HG02798 (cell line): Measurements from ENCODE around the gene TRDMT1.

ENCODE experiments used
- ATAC-seq: cut with Tn5 transposase; IDR thresholded peaks from one replicate; pipeline ENCODE4 v1.9.1; 2021; ENCODE audit warnings: mild to moderate bottlenecking; ENCODE audit not compliant: unreplicated experiment, poor library complexity

TRDMT1 gene

GRCh38 chr10:17200912-17201793, at the start of gene TRDMT1:
TRDMT1 (minus strand) TSS chr10:17201672; CDS start chr10:17201634, 38 bp downstream.
- peak; percentile 97 for ATAC-seq

GRCh38 chr10:17250736-17251135, 49.3 kb upstream of the TRDMT1 start:
- no peak for ATAC-seq

GRCh38 chr10:17249820-17250219, 48.3 kb upstream of the TRDMT1 start:
- no peak for ATAC-seq

GRCh38 chr10:17248964-17249363, 47.5 kb upstream of the TRDMT1 start:
- ATAC-seq = no peak

- ATAC-seq = no peak
Observed at GRCh38 chr10:17247210-17247609, 45.7 kb upstream of the TRDMT1 start.

GRCh38 chr10:17244700-17245365, 43.4 kb upstream of the TRDMT1 start:
- no peak for ATAC-seq

GRCh38 chr10:17241611-17242333, 40.3 kb upstream of the TRDMT1 start:
- no peak for ATAC-seq

GRCh38 chr10:17240616-17241015, 39.1 kb upstream of the TRDMT1 start:
- no peak for ATAC-seq

- no peak for ATAC-seq
Observed at GRCh38 chr10:17240096-17240495, 38.6 kb upstream of the TRDMT1 start.

GRCh38 chr10:17239345-17240085, 38.0 kb upstream of the TRDMT1 start:
- no peak for ATAC-seq

- ATAC-seq = no peak
Observed at GRCh38 chr10:17238445-17239291, 37.2 kb upstream of the TRDMT1 start.

GRCh38 chr10:17237915-17238444, 36.5 kb upstream of the TRDMT1 start:
- ATAC-seq = no peak

GRCh38 chr10:17237149-17237527, 35.7 kb upstream of the TRDMT1 start:
- ATAC-seq = no peak

- no peak for ATAC-seq
Observed at GRCh38 chr10:17236468-17237148, 35.1 kb upstream of the TRDMT1 start.

GRCh38 chr10:17235136-17235535, 33.7 kb upstream of the TRDMT1 start:
- no peak for ATAC-seq

GRCh38 chr10:17234431-17234945, 33.0 kb upstream of the TRDMT1 start:
- no peak for ATAC-seq

GRCh38 chr10:17233286-17233991, 32.0 kb upstream of the TRDMT1 start:
- ATAC-seq = no peak
